K562 (cell line): ENCODE measurements around the gene RAB13. TPM values are rescaled to one million over a fixed set of nuclear protein-coding genes. Genes with fewer than 3 reads are reported as not detected.

Source experiments
- polyA plus RNA-seq, 8 experiments: library from polyadenylated mRNA; depleted of rRNA in 4 of 8; stranded (reverse) in 5 of 8; unstranded in 3 of 8; fragments of >200 nt; fragmentation: Nextera tagmentation in 2 of 8; fragmentation: Illumina TruSeq in 1 of 8; extraction: Ambion mirVana in 2 of 8; extraction: Trizol in 1 of 8; gene quantifications; 2 replicates each; pipeline versions ENCODE4 v1.2.1 to v1.2.3, GENCODE V29; 2011 to 2014; ENCODE audit warnings: inconsistent platforms in 1 of 8, missing spikeins in 1 of 8
- total RNA-seq, 7 experiments: library from RNA; depleted of rRNA in 6 of 7; stranded (reverse); fragments of >200 nt in 6 of 7; fragmentation: Illumina TruSeq in 2 of 7; extraction: Trizol in 2 of 7; gene quantifications; 2 replicates each; pipeline versions ENCODE4 v1.2.1 to v1.2.3, GENCODE V29; 2011 to 2021; ENCODE audit warnings: low replicate concordance in 1 of 7
- TF ChIP-seq, protein P1 (sequence below): fragments of 450-650 bp; IDR thresholded peaks from 2 replicates; pipeline ENCODE4 v1.7.1; 2018; ENCODE audit warnings: mild to moderate bottlenecking, low read depth; ENCODE audit not compliant: partially characterized antibody
- TF ChIP-seq, protein P2 (sequence below), 3 experiments: fragments of 200-800 bp in 1 of 3; sonication (Bioruptor generic) in 1 of 3; sonication (generic) in 1 of 3; formaldehyde crosslinking in 1 of 3; IDR thresholded peaks; 2 replicates each; pipeline versions ENCODE4 v1.6.1 to v1.8.0; 2016 to 2022; ENCODE audit warnings: mild to moderate bottlenecking in 2 of 3, missing compliant biosample characterization in 2 of 3, missing genetic modification characterization in 2 of 3, missing genetic modification reagents in 1 of 3
- TF ChIP-seq, protein P3 (sequence below): fragments of 150-350 bp; conservative IDR thresholded peaks from 2 replicates; pipeline ENCODE4 v1.6.1; 2014; ENCODE audit warnings: low read length
- TF ChIP-seq, protein P4 (sequence below), 2 experiments: fragments of 450-650 bp in 1 of 2; sonication (generic) in 1 of 2; formaldehyde crosslinking in 1 of 2; IDR thresholded peaks in 1 of 2; conservative IDR thresholded peaks in 1 of 2; 2 replicates each; pipeline versions ENCODE4 v1.6.1 to v1.8.1; 2016 to 2023; ENCODE audit warnings: mild to moderate bottlenecking in 2 of 2, moderate library complexity in 2 of 2, inconsistent platforms in 1 of 2, missing genetic modification reagents in 1 of 2

The RAB13 gene
- total and polyA plus RNA-seq, 9 of the 15 experiments (the other 6 are each of a cell fraction or from before 2014, with no cell fraction given) = 22.3 to 100 (median 39.8) TPM

DNA sequence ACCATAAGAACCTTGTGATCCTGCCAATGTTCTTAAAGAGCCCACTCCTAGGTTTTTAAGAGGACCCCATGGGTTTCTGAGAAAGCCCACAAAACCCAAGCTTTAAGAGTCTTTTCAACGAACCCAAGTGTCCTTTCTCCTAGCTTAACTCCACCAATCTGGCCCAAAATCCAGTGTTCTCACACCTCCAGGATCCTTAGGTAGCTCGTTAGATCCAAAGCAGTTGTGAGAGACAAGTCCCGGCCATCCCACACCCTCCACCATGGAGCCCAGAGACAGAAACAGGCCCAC is 41.4 kb downstream of the RAB13 start (continued):
- TF ChIP-seq, protein P1, sequence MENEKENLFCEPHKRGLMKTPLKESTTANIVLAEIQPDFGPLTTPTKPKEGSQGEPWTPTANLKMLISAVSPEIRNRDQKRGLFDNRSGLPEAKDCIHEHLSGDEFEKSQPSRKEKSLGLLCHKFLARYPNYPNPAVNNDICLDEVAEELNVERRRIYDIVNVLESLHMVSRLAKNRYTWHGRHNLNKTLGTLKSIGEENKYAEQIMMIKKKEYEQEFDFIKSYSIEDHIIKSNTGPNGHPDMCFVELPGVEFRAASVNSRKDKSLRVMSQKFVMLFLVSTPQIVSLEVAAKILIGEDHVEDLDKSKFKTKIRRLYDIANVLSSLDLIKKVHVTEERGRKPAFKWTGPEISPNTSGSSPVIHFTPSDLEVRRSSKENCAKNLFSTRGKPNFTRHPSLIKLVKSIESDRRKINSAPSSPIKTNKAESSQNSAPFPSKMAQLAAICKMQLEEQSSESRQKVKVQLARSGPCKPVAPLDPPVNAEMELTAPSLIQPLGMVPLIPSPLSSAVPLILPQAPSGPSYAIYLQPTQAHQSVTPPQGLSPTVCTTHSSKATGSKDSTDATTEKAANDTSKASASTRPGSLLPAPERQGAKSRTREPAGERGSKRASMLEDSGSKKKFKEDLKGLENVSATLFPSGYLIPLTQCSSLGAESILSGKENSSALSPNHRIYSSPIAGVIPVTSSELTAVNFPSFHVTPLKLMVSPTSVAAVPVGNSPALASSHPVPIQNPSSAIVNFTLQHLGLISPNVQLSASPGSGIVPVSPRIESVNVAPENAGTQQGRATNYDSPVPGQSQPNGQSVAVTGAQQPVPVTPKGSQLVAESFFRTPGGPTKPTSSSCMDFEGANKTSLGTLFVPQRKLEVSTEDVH = peak; percentile 14
- TF ChIP-seq, protein P2, sequence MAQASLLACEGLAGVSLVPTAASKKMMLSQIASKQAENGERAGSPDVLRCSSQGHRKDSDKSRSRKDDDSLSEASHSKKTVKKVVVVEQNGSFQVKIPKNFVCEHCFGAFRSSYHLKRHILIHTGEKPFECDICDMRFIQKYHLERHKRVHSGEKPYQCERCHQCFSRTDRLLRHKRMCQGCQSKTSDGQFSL (CRISPR knock-in tag; IDR thresholded peaks at IDR 0.05) = no peak
- TF ChIP-seq, protein P2 (tag; IDR thresholded peaks at IDR 0.05) = no peak
- TF ChIP-seq, protein P3, sequence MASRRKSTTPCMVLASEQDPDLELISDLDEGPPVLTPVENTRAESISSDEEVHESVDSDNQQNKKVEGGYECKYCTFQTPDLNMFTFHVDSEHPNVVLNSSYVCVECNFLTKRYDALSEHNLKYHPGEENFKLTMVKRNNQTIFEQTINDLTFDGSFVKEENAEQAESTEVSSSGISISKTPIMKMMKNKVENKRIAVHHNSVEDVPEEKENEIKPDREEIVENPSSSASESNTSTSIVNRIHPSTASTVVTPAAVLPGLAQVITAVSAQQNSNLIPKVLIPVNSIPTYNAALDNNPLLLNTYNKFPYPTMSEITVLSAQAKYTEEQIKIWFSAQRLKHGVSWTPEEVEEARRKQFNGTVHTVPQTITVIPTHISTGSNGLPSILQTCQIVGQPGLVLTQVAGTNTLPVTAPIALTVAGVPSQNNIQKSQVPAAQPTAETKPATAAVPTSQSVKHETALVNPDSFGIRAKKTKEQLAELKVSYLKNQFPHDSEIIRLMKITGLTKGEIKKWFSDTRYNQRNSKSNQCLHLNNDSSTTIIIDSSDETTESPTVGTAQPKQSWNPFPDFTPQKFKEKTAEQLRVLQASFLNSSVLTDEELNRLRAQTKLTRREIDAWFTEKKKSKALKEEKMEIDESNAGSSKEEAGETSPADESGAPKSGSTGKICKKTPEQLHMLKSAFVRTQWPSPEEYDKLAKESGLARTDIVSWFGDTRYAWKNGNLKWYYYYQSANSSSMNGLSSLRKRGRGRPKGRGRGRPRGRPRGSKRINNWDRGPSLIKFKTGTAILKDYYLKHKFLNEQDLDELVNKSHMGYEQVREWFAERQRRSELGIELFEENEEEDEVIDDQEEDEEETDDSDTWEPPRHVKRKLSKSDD = no peak
- TF ChIP-seq, protein P4, sequence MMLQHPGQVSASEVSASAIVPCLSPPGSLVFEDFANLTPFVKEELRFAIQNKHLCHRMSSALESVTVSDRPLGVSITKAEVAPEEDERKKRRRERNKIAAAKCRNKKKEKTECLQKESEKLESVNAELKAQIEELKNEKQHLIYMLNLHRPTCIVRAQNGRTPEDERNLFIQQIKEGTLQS (IDR thresholded peaks at IDR 0.05) = no peak
- TF ChIP-seq, protein P4 (CRISPR knock-in tag; conservative IDR thresholded peaks at IDR 0.05) = 0 out of 2 replicates have a peak, but pooled peaks have one; percentile 42
